HEK293 (cell line): ENCODE data around the gene STIP1.
A peak's percentile ranks its signal among the peaks of the same experiment; 100 is the strongest.

Experiments
- HOXA7 ChIP-seq: sonication (generic); formaldehyde crosslinking; IDR thresholded peaks from 2 replicates; pipeline ENCODE4 v1.8.1; 2022; ENCODE audit warnings: missing genetic modification reagents, borderline replicate concordance
- KLF1 ChIP-seq: fragments of 450-650 bp; formaldehyde crosslinking; IDR thresholded peaks from 2 replicates; pipeline ENCODE4 v1.5.1; 2016; ENCODE audit warnings: missing biosample characterization, missing genetic modification characterization
- OSR2 ChIP-seq: fragments of 450-650 bp; formaldehyde crosslinking; IDR thresholded peaks from 2 replicates; pipeline ENCODE4 v1.5.1; 2016; ENCODE audit warnings: missing biosample characterization, missing genetic modification characterization
- SALL2 ChIP-seq: fragments of 450-650 bp; formaldehyde crosslinking; IDR thresholded peaks from 2 replicates; pipeline ENCODE4 v1.5.0; 2017; ENCODE audit warnings: missing biosample characterization, mild to moderate bottlenecking, missing genetic modification characterization, borderline replicate concordance
- TCF7L2 ChIP-seq: IDR thresholded peaks from 2 replicates; pipeline ENCODE4 v1.6.1; 2011; ENCODE audit warnings: low read depth, mild to moderate bottlenecking, inconsistent platforms, low read length, moderate library complexity, borderline replicate concordance
- ZBTB1 ChIP-seq: fragments of 450-650 bp; formaldehyde crosslinking; IDR thresholded peaks from 2 replicates; pipeline ENCODE4 v1.5.1; 2016; ENCODE audit warnings: missing biosample characterization, missing genetic modification characterization
- ZBTB20 ChIP-seq: fragments of 450-650 bp; formaldehyde crosslinking; IDR thresholded peaks from 2 replicates; pipeline ENCODE4 v1.5.1; 2016; ENCODE audit warnings: missing biosample characterization, missing genetic modification characterization
- ZBTB8A ChIP-seq: fragments of 450-650 bp; formaldehyde crosslinking; IDR thresholded peaks from 2 replicates; pipeline ENCODE4 v1.5.1; 2016; ENCODE audit warnings: missing biosample characterization, missing genetic modification characterization
- ZNF112 ChIP-seq: fragments of 450-650 bp; formaldehyde crosslinking; IDR thresholded peaks from 2 replicates; pipeline ENCODE4 v1.5.0; 2017; ENCODE audit warnings: missing biosample characterization, missing genetic modification characterization
- ZNF169 ChIP-seq: fragments of 450-650 bp; formaldehyde crosslinking; IDR thresholded peaks from 2 replicates; pipeline ENCODE4 v1.5.1; 2016; ENCODE audit warnings: missing biosample characterization, missing genetic modification characterization
- ZNF175 ChIP-seq: fragments of 450-650 bp; formaldehyde crosslinking; IDR thresholded peaks from 2 replicates; pipeline ENCODE4 v1.5.1; 2016; ENCODE audit warnings: missing biosample characterization, missing genetic modification characterization
- ZNF19 ChIP-seq: fragments of 450-650 bp; formaldehyde crosslinking; IDR thresholded peaks from 2 replicates; pipeline ENCODE4; 2016; ENCODE audit warnings: missing biosample characterization, missing genetic modification characterization, low read depth
- ZNF2 ChIP-seq: fragments of 450-650 bp; formaldehyde crosslinking; IDR thresholded peaks from 2 replicates; pipeline ENCODE4 v1.5.1; 2016; ENCODE audit warnings: missing biosample characterization, missing genetic modification characterization
- ZNF211 ChIP-seq: fragments of 450-650 bp; formaldehyde crosslinking; IDR thresholded peaks from 2 replicates; pipeline ENCODE4 v1.5.1; 2016; ENCODE audit warnings: low read depth, missing biosample characterization, missing genetic modification characterization
- ZNF426 ChIP-seq: fragments of 450-650 bp; formaldehyde crosslinking; IDR thresholded peaks from 2 replicates; pipeline ENCODE4 v1.5.1; 2017; ENCODE audit warnings: missing biosample characterization, missing genetic modification characterization, mild to moderate bottlenecking, inconsistent platforms, moderate library complexity
- ZNF510 ChIP-seq: fragments of 450-650 bp; formaldehyde crosslinking; IDR thresholded peaks from 2 replicates; pipeline ENCODE4 v1.5.1; 2018; ENCODE audit warnings: mild to moderate bottlenecking, missing genetic modification characterization, missing biosample characterization; ENCODE audit not compliant: insufficient replicate concordance
- ZNF560 ChIP-seq: fragments of 450-650 bp; formaldehyde crosslinking; IDR thresholded peaks from 2 replicates; pipeline ENCODE4 v1.5.1; 2017; ENCODE audit warnings: missing biosample characterization, missing genetic modification characterization, borderline replicate concordance
- ZNF76 ChIP-seq: fragments of 450-650 bp; formaldehyde crosslinking; IDR thresholded peaks from 2 replicates; pipeline ENCODE4; 2016; ENCODE audit warnings: low read depth, missing biosample characterization, missing genetic modification characterization, borderline replicate concordance
- ZNF776 ChIP-seq: fragments of 450-650 bp; formaldehyde crosslinking; IDR thresholded peaks from 2 replicates; pipeline ENCODE4 v1.5.0; 2017; ENCODE audit warnings: missing biosample characterization, missing genetic modification characterization, borderline replicate concordance
- ZNF791 ChIP-seq: fragments of 450-650 bp; formaldehyde crosslinking; IDR thresholded peaks from 2 replicates; pipeline ENCODE4 v1.5.1; 2016; ENCODE audit warnings: missing biosample characterization, missing genetic modification characterization
- ZSCAN16 ChIP-seq: fragments of 450-650 bp; formaldehyde crosslinking; IDR thresholded peaks from 2 replicates; pipeline ENCODE4 v1.5.1; 2016; ENCODE audit warnings: missing biosample characterization, missing genetic modification characterization
- TF ChIP-seq, protein P1 (sequence below): fragments of 450-650 bp; formaldehyde crosslinking; IDR thresholded peaks from 2 replicates; pipeline ENCODE4 v1.5.1; 2016; ENCODE audit warnings: missing biosample characterization, missing genetic modification characterization
- TF ChIP-seq, protein P2 (sequence below): IDR thresholded peaks from 2 replicates; pipeline ENCODE4 v1.6.1; 2011; ENCODE audit warnings: mild to moderate bottlenecking, low read depth, low read length, borderline replicate concordance
- TF ChIP-seq, protein P3 (sequence below): sonication (generic); formaldehyde crosslinking; IDR thresholded peaks from 2 replicates; pipeline ENCODE4 v1.8.1; 2022; ENCODE audit warnings: mild to moderate bottlenecking, moderate library complexity, missing genetic modification reagents
- TF ChIP-seq, protein P4 (sequence below): fragments of 450-650 bp; formaldehyde crosslinking; IDR thresholded peaks from 2 replicates; pipeline ENCODE4 v1.5.1; 2016; ENCODE audit warnings: missing biosample characterization, missing genetic modification characterization
- TF ChIP-seq, protein P5 (sequence below): fragments of 450-650 bp; formaldehyde crosslinking; IDR thresholded peaks from 2 replicates; pipeline ENCODE4 v1.5.1; 2016; ENCODE audit warnings: missing biosample characterization, missing genetic modification characterization
- TF ChIP-seq, protein P6 (sequence below): fragments of 450-650 bp; formaldehyde crosslinking; conservative IDR thresholded peaks from 2 replicates; pipeline ENCODE4 v1.5.1; 2016; ENCODE audit warnings: low read depth, missing biosample characterization, missing genetic modification characterization

Gene STIP1

DNA sequence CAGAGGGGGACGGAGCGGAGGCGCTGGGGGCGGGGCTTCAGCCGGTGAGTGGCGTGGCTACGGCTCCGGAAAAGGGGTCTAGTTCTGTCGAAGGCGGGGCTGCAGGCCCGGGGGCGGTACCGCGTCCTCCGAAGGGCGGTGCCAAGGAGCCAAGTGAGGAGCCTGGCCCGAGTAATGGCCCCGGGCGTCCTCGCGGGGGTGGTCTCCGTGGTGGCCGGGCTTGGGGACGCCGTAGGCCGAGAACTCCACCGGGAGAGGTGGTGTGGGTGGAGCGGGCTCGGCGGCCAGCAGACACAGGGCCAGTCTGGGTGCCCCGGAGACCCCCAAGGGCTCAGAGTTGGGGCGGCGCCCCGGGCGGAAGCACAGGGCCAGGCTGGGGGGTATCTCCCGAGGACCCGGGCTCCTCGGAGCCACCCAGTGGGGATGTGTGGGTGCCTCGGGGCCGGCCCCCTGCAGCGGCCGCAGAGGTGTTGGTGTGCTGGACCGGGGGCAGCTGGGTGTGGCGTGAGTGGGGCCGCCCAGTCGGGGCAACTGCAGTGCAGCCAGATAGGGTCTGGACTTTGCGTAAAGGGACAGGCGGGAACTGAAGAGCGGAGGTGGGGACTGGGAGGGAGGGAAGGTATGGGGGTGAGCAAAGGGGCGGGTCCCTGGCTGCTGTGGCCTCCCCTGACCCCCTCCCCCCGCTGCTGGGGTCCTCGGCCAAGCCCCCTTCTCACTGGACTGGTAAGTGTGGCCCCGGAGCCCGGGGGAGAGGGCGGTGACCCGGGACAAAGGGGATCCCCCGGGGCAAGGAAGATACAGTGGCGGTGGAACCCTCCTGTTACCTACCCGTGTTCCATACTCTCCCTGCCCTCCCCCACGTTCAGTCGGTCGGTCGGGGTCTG, 55.8 kb downstream of the STIP1 start (continued):
- TF ChIP-seq ZNF112 (no peak), ZNF76 (tag by site-specific recombination) (peak; percentile 30; the same call in 1 of the 2 replicates), ZNF19 (tag by site-specific recombination) (no peak), ZNF2 (tag by site-specific recombination) (no peak), KLF1 (tag by site-specific recombination) (no peak; the same call in 1 of the 2 replicates), ZNF426 (no peak), ZNF211 (tag by site-specific recombination) (no peak), OSR2 (tag by site-specific recombination) (no peak), ZBTB1 (no peak), ZNF791 (tag by site-specific recombination) (no peak), ZNF175 (no peak), TCF7L2 (no peak), ZNF169 (tag by site-specific recombination) (no peak), HOXA7 (CRISPR knock-in tag) (no peak), ZSCAN16 (no peak), ZBTB8A (tag by site-specific recombination) (peak; percentile 36), ZNF776 (tag by site-specific recombination) (no peak), ZNF560 (no peak), SALL2 (tag by site-specific recombination) (no peak), ZNF510 (tag by site-specific recombination) (no peak), ZBTB20 (tag by site-specific recombination) (peak; percentile 55)
- TF ChIP-seq, protein P1, sequence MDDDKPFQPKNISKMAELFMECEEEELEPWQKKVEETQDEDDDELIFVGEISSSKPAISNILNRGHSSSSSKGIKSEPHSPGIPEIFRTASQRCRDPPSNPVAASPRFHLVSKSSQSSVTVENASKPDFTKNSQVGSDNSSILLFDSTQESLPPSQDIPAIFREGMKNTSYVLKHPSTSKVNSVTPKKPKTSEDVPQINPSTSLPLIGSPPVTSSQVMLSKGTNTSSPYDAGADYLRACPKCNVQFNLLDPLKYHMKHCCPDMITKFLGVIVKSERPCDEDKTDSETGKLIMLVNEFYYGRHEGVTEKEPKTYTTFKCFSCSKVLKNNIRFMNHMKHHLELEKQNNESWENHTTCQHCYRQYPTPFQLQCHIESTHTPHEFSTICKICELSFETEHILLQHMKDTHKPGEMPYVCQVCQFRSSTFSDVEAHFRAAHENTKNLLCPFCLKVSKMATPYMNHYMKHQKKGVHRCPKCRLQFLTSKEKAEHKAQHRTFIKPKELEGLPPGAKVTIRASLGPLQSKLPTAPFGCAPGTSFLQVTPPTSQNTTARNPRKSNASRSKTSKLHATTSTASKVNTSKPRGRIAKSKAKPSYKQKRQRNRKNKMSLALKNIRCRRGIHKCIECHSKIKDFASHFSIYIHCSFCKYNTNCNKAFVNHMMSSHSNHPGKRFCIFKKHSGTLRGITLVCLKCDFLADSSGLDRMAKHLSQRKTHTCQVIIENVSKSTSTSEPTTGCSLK (tag by site-specific recombination) = no peak
- TF ChIP-seq, protein P2, sequence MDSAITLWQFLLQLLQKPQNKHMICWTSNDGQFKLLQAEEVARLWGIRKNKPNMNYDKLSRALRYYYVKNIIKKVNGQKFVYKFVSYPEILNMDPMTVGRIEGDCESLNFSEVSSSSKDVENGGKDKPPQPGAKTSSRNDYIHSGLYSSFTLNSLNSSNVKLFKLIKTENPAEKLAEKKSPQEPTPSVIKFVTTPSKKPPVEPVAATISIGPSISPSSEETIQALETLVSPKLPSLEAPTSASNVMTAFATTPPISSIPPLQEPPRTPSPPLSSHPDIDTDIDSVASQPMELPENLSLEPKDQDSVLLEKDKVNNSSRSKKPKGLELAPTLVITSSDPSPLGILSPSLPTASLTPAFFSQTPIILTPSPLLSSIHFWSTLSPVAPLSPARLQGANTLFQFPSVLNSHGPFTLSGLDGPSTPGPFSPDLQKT = no peak
- TF ChIP-seq, protein P3, sequence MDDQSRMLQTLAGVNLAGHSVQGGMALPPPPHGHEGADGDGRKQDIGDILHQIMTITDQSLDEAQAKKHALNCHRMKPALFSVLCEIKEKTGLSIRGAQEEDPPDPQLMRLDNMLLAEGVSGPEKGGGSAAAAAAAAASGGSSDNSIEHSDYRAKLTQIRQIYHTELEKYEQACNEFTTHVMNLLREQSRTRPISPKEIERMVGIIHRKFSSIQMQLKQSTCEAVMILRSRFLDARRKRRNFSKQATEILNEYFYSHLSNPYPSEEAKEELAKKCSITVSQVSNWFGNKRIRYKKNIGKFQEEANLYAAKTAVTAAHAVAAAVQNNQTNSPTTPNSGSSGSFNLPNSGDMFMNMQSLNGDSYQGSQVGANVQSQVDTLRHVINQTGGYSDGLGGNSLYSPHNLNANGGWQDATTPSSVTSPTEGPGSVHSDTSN (CRISPR knock-in tag) = no peak
- TF ChIP-seq, protein P4, sequence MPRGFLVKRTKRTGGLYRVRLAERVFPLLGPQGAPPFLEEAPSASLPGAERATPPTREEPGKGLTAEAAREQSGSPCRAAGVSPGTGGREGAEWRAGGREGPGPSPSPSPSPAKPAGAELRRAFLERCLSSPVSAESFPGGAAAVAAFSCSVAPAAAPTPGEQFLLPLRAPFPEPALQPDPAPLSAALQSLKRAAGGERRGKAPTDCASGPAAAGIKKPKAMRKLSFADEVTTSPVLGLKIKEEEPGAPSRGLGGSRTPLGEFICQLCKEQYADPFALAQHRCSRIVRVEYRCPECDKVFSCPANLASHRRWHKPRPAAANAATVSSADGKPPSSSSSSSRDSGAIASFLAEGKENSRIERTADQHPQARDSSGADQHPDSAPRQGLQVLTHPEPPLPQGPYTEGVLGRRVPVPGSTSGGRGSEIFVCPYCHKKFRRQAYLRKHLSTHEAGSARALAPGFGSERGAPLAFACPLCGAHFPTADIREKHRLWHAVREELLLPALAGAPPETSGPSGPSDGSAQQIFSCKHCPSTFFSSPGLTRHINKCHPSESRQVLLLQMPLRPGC (tag by site-specific recombination) = no peak
- TF ChIP-seq, protein P5, sequence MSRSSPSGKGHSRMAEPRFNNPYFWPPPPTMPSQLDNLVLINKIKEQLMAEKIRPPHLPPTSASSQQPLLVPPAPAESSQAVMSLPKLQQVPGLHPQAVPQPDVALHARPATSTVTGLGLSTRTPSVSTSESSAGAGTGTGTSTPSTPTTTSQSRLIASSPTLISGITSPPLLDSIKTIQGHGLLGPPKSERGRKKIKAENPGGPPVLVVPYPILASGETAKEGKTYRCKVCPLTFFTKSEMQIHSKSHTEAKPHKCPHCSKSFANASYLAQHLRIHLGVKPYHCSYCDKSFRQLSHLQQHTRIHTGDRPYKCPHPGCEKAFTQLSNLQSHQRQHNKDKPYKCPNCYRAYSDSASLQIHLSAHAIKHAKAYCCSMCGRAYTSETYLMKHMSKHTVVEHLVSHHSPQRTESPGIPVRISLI = no peak
- TF ChIP-seq, protein P6, sequence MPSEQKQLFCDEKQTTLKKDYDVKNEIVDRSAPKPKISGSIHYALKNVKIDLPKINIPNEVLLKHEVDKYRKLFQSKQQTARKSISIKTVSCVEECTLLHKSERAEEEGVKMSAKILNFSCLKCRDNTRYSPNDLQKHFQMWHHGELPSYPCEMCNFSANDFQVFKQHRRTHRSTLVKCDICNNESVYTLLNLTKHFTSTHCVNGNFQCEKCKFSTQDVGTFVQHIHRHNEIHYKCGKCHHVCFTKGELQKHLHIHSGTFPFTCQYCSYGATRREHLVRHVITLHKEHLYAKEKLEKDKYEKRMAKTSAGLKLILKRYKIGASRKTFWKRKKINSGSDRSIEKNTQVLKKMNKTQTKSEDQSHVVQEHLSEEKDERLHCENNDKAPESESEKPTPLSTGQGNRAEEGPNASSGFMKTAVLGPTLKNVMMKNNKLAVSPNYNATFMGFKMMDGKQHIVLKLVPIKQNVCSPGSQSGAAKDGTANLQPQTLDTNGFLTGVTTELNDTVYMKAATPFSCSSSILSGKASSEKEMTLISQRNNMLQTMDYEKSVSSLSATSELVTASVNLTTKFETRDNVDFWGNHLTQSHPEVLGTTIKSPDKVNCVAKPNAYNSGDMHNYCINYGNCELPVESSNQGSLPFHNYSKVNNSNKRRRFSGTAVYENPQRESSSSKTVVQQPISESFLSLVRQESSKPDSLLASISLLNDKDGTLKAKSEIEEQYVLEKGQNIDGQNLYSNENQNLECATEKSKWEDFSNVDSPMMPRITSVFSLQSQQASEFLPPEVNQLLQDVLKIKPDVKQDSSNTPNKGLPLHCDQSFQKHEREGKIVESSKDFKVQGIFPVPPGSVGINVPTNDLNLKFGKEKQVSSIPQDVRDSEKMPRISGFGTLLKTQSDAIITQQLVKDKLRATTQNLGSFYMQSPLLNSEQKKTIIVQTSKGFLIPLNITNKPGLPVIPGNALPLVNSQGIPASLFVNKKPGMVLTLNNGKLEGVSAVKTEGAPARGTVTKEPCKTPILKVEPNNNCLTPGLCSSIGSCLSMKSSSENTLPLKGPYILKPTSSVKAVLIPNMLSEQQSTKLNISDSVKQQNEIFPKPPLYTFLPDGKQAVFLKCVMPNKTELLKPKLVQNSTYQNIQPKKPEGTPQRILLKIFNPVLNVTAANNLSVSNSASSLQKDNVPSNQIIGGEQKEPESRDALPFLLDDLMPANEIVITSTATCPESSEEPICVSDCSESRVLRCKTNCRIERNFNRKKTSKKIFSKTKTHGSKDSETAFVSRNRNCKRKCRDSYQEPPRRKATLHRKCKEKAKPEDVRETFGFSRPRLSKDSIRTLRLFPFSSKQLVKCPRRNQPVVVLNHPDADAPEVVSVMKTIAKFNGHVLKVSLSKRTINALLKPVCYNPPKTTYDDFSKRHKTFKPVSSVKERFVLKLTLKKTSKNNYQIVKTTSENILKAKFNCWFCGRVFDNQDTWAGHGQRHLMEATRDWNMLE (tag by site-specific recombination) = no peak
